Smooth muscle cell (in vitro differentiated cells): Measurements from ENCODE around the gene KASH5. TPM values are rescaled to one million over a fixed set of nuclear protein-coding genes. Genes with fewer than 3 reads are reported as not detected.

Experiments used
- DNase-seq: peaks from one replicate; lab custom pipeline; 2025; ENCODE audit not compliant: unreplicated experiment; lab: John Stamatoyannopoulos, UW
- H2AFZ ChIP-seq: fragments of 200-600 bp; sonication (generic); 2 replicates; pipeline ENCODE4 v1.6.0; 2016; ENCODE audit warnings: antibody characterized with exemption, low read depth, mild to moderate bottlenecking
- H3F3A ChIP-seq: fragments of 200-600 bp; sonication (generic); 2 replicates; pipeline ENCODE4 v1.6.0; 2017; ENCODE audit warnings: antibody characterized with exemption, low read depth
- H3K27ac ChIP-seq: fragments of 200-600 bp; sonication (generic); 2 replicates; pipeline ENCODE4 v1.5.1; 2016; ENCODE audit warnings: low read depth, mild to moderate bottlenecking
- H3K27me3 ChIP-seq: fragments of 200-600 bp; sonication (generic); 2 replicates; pipeline ENCODE4 v1.6.1; 2016; ENCODE audit warnings: low read depth, mild to moderate bottlenecking
- H3K36me3 ChIP-seq: fragments of 200-600 bp; sonication (generic); 2 replicates; pipeline ENCODE4 v1.5.1; 2016; ENCODE audit warnings: low read depth
- H3K4me1 ChIP-seq: fragments of 200-600 bp; sonication (generic); 2 replicates; pipeline ENCODE4 v1.5.1; 2016; ENCODE audit warnings: low read depth
- H3K4me2 ChIP-seq: fragments of 200-600 bp; sonication (generic); 2 replicates; pipeline ENCODE4 v1.6.0; 2016; ENCODE audit warnings: mild to moderate bottlenecking
- H3K4me3 ChIP-seq: fragments of 200-600 bp; sonication (generic); 2 replicates; pipeline ENCODE4 v1.5.1; 2016; ENCODE audit warnings: mild to moderate bottlenecking
- H3K79me2 ChIP-seq: fragments of 200-600 bp; sonication (generic); 2 replicates; pipeline ENCODE4 v1.6.0; 2016; ENCODE audit warnings: low read depth, mild to moderate bottlenecking
- H3K9ac ChIP-seq: fragments of 200-600 bp; sonication (generic); 2 replicates; pipeline ENCODE4 v1.6.0; 2016; ENCODE audit warnings: low read depth
- H3K9me3 ChIP-seq: fragments of 200-600 bp; sonication (generic); replicated peaks from 2 replicates; pipeline ENCODE4 v1.5.1; 2016; ENCODE audit warnings: low read depth
- H4K20me1 ChIP-seq: fragments of 200-600 bp; sonication (generic); 2 replicates; pipeline ENCODE4 v1.6.0; 2016; ENCODE audit warnings: low read depth
- CTCF ChIP-seq: fragments of 200-600 bp; sonication (generic); IDR thresholded peaks from 2 replicates; pipeline ENCODE4 v1.5.1; 2017; ENCODE audit warnings: borderline replicate concordance, mild to moderate bottlenecking, antibody characterized with exemption; ENCODE audit not compliant: insufficient read depth, poor library complexity, severe bottlenecking
- WGBS: methylation state at CpG from one replicate; pipeline ENCODE4 v1.1.7; 2016; ENCODE audit warnings: low lambda C conversion rate; 5-methylcytosine and 5-hydroxymethylcytosine counted together
- polyA plus RNA-seq: library from polyadenylated mRNA; unstranded; fragments of >200 nt; fragmentation: Nextera tagmentation; extraction: Ambion mirVana; gene quantifications from 2 replicates; pipeline ENCODE4 v1.2.1, GENCODE V29; 2016
- total RNA-seq: library from RNA; depleted of rRNA; stranded (reverse); fragments of >200 nt; gene quantifications from 2 replicates; pipeline ENCODE4 v1.2.3, GENCODE V29; 2014

Gene KASH5
- total and polyA plus RNA-seq, 2 experiments from 2014 or later = not detected

- TF ChIP-seq CTCF = no peak
- no peaks in the 10 kb centered on the region for H3K36me3 ChIP-seq
- H3F3A ChIP-seq = no peaks in the 10 kb centered on the region
- H3K27me3 ChIP-seq = peaks cover 100% of the 10 kb centered on the region
- H3K4me3 ChIP-seq = peak overlapping the region; percentile 34
- H3K9ac ChIP-seq = no peak overlapping the region
- H4K20me1 ChIP-seq = no peaks in the 10 kb centered on the region
- no peak for DNase-seq
- peaks cover 12% of the 10 kb centered on the region for H3K4me1 ChIP-seq
- H3K79me2 ChIP-seq = no peaks in the 10 kb centered on the region
- 2% methylated on average over 43 of the region's 45 CpGs for WGBS
- no peaks in the 10 kb centered on the region for H3K9me3 ChIP-seq
- H3K4me2 ChIP-seq = peak overlapping the region; percentile 84
- H3K27ac ChIP-seq = no peak overlapping the region
- peak overlapping the region; percentile 49 for H2AFZ ChIP-seq
Measured at GRCh38 chr19:49427855-49428546, 40.0 kb downstream of the KASH5 start.

GRCh38 chr19:49428547-49429451 is 40.8 kb downstream of the KASH5 start:
- Histone ChIP-seq H3K79me2 (no peaks in the 10 kb centered on the region), H3K27ac (no peak overlapping the region), H3K36me3 (no peaks in the 10 kb centered on the region), H3K4me2 (peak overlapping the region; percentile 84), H3K27me3 (peaks cover 100% of the 10 kb centered on the region), H3F3A (no peaks in the 10 kb centered on the region), H3K9me3 (no peaks in the 10 kb centered on the region), H4K20me1 (no peaks in the 10 kb centered on the region), H3K4me1 (peaks cover 6% of the 10 kb centered on the region), H3K9ac (no peak overlapping the region), H3K4me3 (peak overlapping the region; percentile 34), H2AFZ (no peak overlapping the region)
- 31% methylated on average over 14 of the region's 29 CpGs for WGBS
- TF ChIP-seq CTCF = no peak
- no peak for DNase-seq

- Histone ChIP-seq H2AFZ (no peak overlapping the region), H3K27ac (no peak overlapping the region), H3K4me1 (peaks cover 6% of the 10 kb centered on the region), H3K4me3 (no peak overlapping the region), H3K4me2 (no peak overlapping the region), H3F3A (no peaks in the 10 kb centered on the region), H4K20me1 (no peaks in the 10 kb centered on the region), H3K79me2 (no peaks in the 10 kb centered on the region), H3K9me3 (no peaks in the 10 kb centered on the region), H3K27me3 (peaks cover 100% of the 10 kb centered on the region), H3K36me3 (no peaks in the 10 kb centered on the region), H3K9ac (no peak overlapping the region)
- 83% methylated on average over 7 of the region's 9 CpGs for WGBS
- no peak for DNase-seq
- no peak for TF ChIP-seq CTCF
Measured at GRCh38 chr19:49430172-49430677, 42.2 kb downstream of the KASH5 start.
